ENCODE measurements around the gene NDST3.

DNA sequence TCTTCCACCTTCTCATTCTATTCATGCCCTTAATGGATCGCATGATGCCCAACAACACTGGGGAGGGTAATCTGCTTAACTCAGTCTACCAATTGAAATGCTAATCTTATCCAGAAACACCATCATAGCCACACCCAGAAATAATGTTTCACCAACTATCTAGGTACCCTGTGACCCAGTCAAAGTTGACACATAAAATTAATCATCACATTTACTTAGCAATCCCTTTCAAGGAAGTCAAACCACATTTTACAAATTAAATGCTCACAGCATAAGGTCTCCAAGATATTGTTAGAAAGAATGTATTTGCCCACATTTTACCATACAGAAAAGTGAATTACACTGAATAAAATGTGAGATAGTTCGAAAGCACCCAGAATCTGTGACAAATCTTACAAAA lies 226.0 kb downstream of the NDST3 start:
- TF ChIP-seq, protein P1, sequence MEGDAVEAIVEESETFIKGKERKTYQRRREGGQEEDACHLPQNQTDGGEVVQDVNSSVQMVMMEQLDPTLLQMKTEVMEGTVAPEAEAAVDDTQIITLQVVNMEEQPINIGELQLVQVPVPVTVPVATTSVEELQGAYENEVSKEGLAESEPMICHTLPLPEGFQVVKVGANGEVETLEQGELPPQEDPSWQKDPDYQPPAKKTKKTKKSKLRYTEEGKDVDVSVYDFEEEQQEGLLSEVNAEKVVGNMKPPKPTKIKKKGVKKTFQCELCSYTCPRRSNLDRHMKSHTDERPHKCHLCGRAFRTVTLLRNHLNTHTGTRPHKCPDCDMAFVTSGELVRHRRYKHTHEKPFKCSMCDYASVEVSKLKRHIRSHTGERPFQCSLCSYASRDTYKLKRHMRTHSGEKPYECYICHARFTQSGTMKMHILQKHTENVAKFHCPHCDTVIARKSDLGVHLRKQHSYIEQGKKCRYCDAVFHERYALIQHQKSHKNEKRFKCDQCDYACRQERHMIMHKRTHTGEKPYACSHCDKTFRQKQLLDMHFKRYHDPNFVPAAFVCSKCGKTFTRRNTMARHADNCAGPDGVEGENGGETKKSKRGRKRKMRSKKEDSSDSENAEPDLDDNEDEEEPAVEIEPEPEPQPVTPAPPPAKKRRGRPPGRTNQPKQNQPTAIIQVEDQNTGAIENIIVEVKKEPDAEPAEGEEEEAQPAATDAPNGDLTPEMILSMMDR (IDR thresholded peaks at IDR 0.05): no peak
- TF ChIP-seq POLR2AphosphoS5 (IDR thresholded peaks at IDR 0.05; ENCODE audit: insufficient read depth in 1 of 2, low read depth in 1 of 2): no peak
- TF ChIP-seq POLR2A (IDR thresholded peaks at IDR 0.05): no peak
